C4-2B (cell line): ENCODE results near the gene SIDT1.

Source experiments
- CTCF ChIP-seq: fragments of 450-650 bp; conservative IDR thresholded peaks from 2 replicates; pipeline ENCODE4 v1.5.1; 2017; ENCODE audit warnings: mild to moderate bottlenecking
- ZFX ChIP-seq: fragments of 450-650 bp; IDR thresholded peaks from 2 replicates; pipeline ENCODE4 v1.6.1; 2017

GRCh38 chr3:113588806-113589205, 56.5 kb downstream of the SIDT1 start:
- TF ChIP-seq CTCF: no peak
- TF ChIP-seq ZFX: no peak
